IMR-90 (cell line): ENCODE data around the gene HTT. TPM values are rescaled to one million over a fixed set of nuclear protein-coding genes. Genes with fewer than 3 reads are reported as not detected.

ENCODE experiments used
- ATAC-seq: fragments of 200-7000 bp; cut with Tn5 transposase; 2 replicates; pipeline ENCODE4 v1.9.1; 2020; ENCODE audit warnings: low read depth, mild to moderate bottlenecking, moderate library complexity
- BruUV-seq: library from RNA; stranded (reverse); fragments of 400-500 nt; replicated peaks from 2 replicates; lab custom pipeline; 2021; lab: Mats Ljungman, UMichigan
- CTCF ChIA-PET: fragments of 300-600 bp; formaldehyde crosslinking; extraction: SDS; loops from one replicate; lab custom pipeline; 2021; ENCODE audit warnings: antibody characterized with exemption; lab: Yijun Ruan, JAX
- POLR2A ChIA-PET: fragments of 300-600 bp; sonication (Branson Sonifier 250); formaldehyde crosslinking; loops from one replicate; lab custom pipeline; 2022; ENCODE audit warnings: antibody characterized with exemption; ENCODE audit not compliant: unreplicated experiment; lab: Charles Lee
- DNase-seq: peaks from one replicate; pipeline ENCODE4 v3.0.0; 2013
- H2AFZ ChIP-seq: replicated peaks from 2 replicates; pipeline ENCODE3; 2013; ENCODE audit warnings: low read length, mild to moderate bottlenecking; ENCODE audit not compliant: poor library complexity
- H2AK5ac ChIP-seq: 2 replicates; pipeline ENCODE4 v1.6.1; 2013; ENCODE audit warnings: low read depth, low read length, inconsistent platforms
- H2AK9ac ChIP-seq: replicated peaks from 2 replicates; pipeline ENCODE3; 2013; ENCODE audit warnings: mild to moderate bottlenecking, low read depth, low read length, moderate library complexity; ENCODE audit not compliant: poor library complexity
- H2BK120ac ChIP-seq: 2 replicates; pipeline ENCODE4 v1.6.1; 2013; ENCODE audit warnings: low read depth, low read length, inconsistent platforms
- H2BK15ac ChIP-seq: 3 replicates; pipeline ENCODE4 v1.6.1; 2013; ENCODE audit warnings: low read depth, low read length, inconsistent platforms
- H2BK20ac ChIP-seq: 2 replicates; pipeline ENCODE4 v1.6.1; 2013; ENCODE audit warnings: low read depth, mild to moderate bottlenecking, inconsistent platforms, low read length, moderate library complexity
- H2BK5ac ChIP-seq: 2 replicates; pipeline ENCODE4 v1.6.1; 2013; ENCODE audit warnings: mild to moderate bottlenecking, low read depth, low read length, inconsistent platforms; ENCODE audit not compliant: poor library complexity, severe bottlenecking
- H3K14ac ChIP-seq: replicated peaks from 2 replicates; pipeline ENCODE4 v1.6.1; 2013; ENCODE audit warnings: low read depth, low read length, inconsistent platforms
- H3K18ac ChIP-seq: 2 replicates; pipeline ENCODE4 v1.6.1; 2013; ENCODE audit warnings: low read depth, low read length, control low read depth
- H3K23ac ChIP-seq: 2 replicates; pipeline ENCODE4 v1.6.1; 2013; ENCODE audit warnings: low read depth, low read length, inconsistent platforms
- H3K27ac ChIP-seq: 2 replicates; pipeline ENCODE4 v1.5.1; 2013; ENCODE audit warnings: mild to moderate bottlenecking, control low read depth, low read length; ENCODE audit not compliant: insufficient read depth
- H3K27me3 ChIP-seq: 2 replicates; pipeline ENCODE4 v1.6.1; 2013; ENCODE audit warnings: low read length; ENCODE audit not compliant: control insufficient read depth, insufficient read depth
- H3K36me3 ChIP-seq: 2 replicates; pipeline ENCODE4 v1.6.1; 2013; ENCODE audit warnings: low read length, mixed read lengths; ENCODE audit not compliant: control insufficient read depth, insufficient read depth
- H3K4ac ChIP-seq: 2 replicates; pipeline ENCODE4 v1.6.1; 2013; ENCODE audit warnings: low read depth, low read length, inconsistent platforms
- H3K4me1 ChIP-seq: 2 replicates; pipeline ENCODE4 v1.6.1; 2013; ENCODE audit warnings: low read length, mixed read lengths; ENCODE audit not compliant: control insufficient read depth, insufficient read depth
- H3K4me2 ChIP-seq: 2 replicates; pipeline ENCODE4 v1.6.1; 2013; ENCODE audit warnings: low read depth, mild to moderate bottlenecking, control low read depth, low read length, moderate library complexity
- H3K4me3 ChIP-seq: 2 replicates; pipeline ENCODE4 v1.5.1; 2013; ENCODE audit warnings: low read depth, mild to moderate bottlenecking, control low read depth, low read length, moderate library complexity; ENCODE audit not compliant: insufficient read depth
- H3K56ac ChIP-seq: 2 replicates; pipeline ENCODE4 v1.6.1; 2013; ENCODE audit warnings: low read length, inconsistent platforms; ENCODE audit not compliant: insufficient read depth; ENCODE audit errors: extremely low read depth
- H3K79me1 ChIP-seq, 2 experiments: 2 replicates each; pipeline ENCODE4 v1.6.1; 2013; ENCODE audit warnings: low read length in 2 of 2, inconsistent platforms in 1 of 2, low read depth in 1 of 2
- H3K9ac ChIP-seq: 2 replicates; pipeline ENCODE4 v1.6.1; 2013; ENCODE audit warnings: low read depth, low read length, control low read depth
- H3K9me1 ChIP-seq: 2 replicates; pipeline ENCODE4 v1.6.1; 2013; ENCODE audit warnings: low read length, inconsistent platforms; ENCODE audit not compliant: insufficient read depth
- H3K9me3 ChIP-seq: 2 replicates; pipeline ENCODE4 v1.6.1; 2013; ENCODE audit warnings: low read length; ENCODE audit not compliant: control insufficient read depth, insufficient read depth
- H4K20me1 ChIP-seq: 2 replicates; pipeline ENCODE4 v1.6.1; 2013; ENCODE audit warnings: low read length, inconsistent platforms; ENCODE audit not compliant: insufficient read depth
- H4K5ac ChIP-seq: 2 replicates; pipeline ENCODE4 v1.6.1; 2013; ENCODE audit warnings: mild to moderate bottlenecking, low read depth, low read length, control low read depth
- H4K8ac ChIP-seq, 2 experiments: 2 replicates each; pipeline ENCODE4 v1.6.1; 2013; ENCODE audit warnings: low read depth in 2 of 2, low read length in 2 of 2, control low read depth in 1 of 2, inconsistent platforms in 1 of 2
- H4K91ac ChIP-seq: 2 replicates; pipeline ENCODE4 v1.6.1; 2013; ENCODE audit warnings: low read depth, low read length, inconsistent platforms; ENCODE audit not compliant: insufficient read depth
- BHLHE40 ChIP-seq: fragments of 150-350 bp; IDR thresholded peaks from 2 replicates; pipeline ENCODE4 v1.6.1; 2016; ENCODE audit warnings: mild to moderate bottlenecking, low read depth, low read length
- CHD1 ChIP-seq: IDR thresholded peaks from 2 replicates; pipeline ENCODE4 v1.6.1; 2012; ENCODE audit warnings: low read depth, low read length, improper control_type of control experiment
- FOS ChIP-seq: fragments of 150-350 bp; IDR thresholded peaks from 2 replicates; pipeline ENCODE4 v1.6.1; 2016; ENCODE audit warnings: low read depth, low read length
- MAFK ChIP-seq: IDR thresholded peaks from 2 replicates; pipeline ENCODE4 v1.6.1; 2012; ENCODE audit warnings: low read depth, low read length, improper control_type of control experiment
- MAZ ChIP-seq: IDR thresholded peaks from 2 replicates; pipeline ENCODE4 v1.6.1; 2012; ENCODE audit warnings: low read depth, mild to moderate bottlenecking, low read length, improper control_type of control experiment, moderate library complexity, borderline replicate concordance
- MXI1 ChIP-seq: IDR thresholded peaks from 2 replicates; pipeline ENCODE4 v1.6.1; 2012; ENCODE audit warnings: low read depth, mild to moderate bottlenecking, low read length, moderate library complexity, borderline replicate concordance
- NFE2L2 ChIP-seq: fragments of 150-350 bp; IDR thresholded peaks from 2 replicates; pipeline ENCODE4 v1.6.1; 2016; ENCODE audit warnings: low read depth, mild to moderate bottlenecking, low read length
- POLR2A ChIP-seq: IDR thresholded peaks from 2 replicates; pipeline ENCODE4 v1.6.1; 2012; ENCODE audit warnings: mild to moderate bottlenecking, low read depth, low read length
- RAD21 ChIP-seq: IDR thresholded peaks from 2 replicates; pipeline ENCODE4 v1.6.1; 2012; ENCODE audit warnings: low read length, improper control_type of control experiment
- RCOR1 ChIP-seq: IDR thresholded peaks from 2 replicates; pipeline ENCODE4 v1.6.1; 2012; ENCODE audit warnings: mild to moderate bottlenecking, low read length, improper control_type of control experiment; ENCODE audit not compliant: insufficient replicate concordance
- RFX5 ChIP-seq: IDR thresholded peaks from 2 replicates; pipeline ENCODE4 v1.8.0; 2012; ENCODE audit warnings: low read depth, mild to moderate bottlenecking, low read length, moderate library complexity
- SMC3 ChIP-seq: fragments of 150-350 bp; IDR thresholded peaks from 2 replicates; pipeline ENCODE4 v1.6.1; 2016; ENCODE audit warnings: low read depth, mild to moderate bottlenecking, antibody characterized with exemption, low read length, moderate library complexity
- WGBS, 2 experiments: methylation state at CpG; one replicate each; pipeline versions ENCODE4 v1.1.5 to v1.1.7; 2013; ENCODE audit warnings: missing lambda C conversion rate in 2 of 2; ENCODE audit not compliant: insufficient read length in 1 of 2; ENCODE audit errors: extremely low coverage in 2 of 2; 5-methylcytosine and 5-hydroxymethylcytosine counted together
- dilution Hi-C: fragments of 300-500 bp; cut with HindIII; formaldehyde crosslinking; loops from one replicate; pipeline ENCODE4 v1.14.3; 2018; ENCODE audit warnings: low sequenced_read_pairs; ENCODE audit not compliant: unreplicated experiment
- in situ Hi-C: fragments of 300-500 bp; cut with MboI; formaldehyde crosslinking; loops from 3 replicates; pipeline ENCODE4 v1.14.3; 2019; ENCODE audit warnings: low sequenced_read_pairs, inconsistent platforms, mixed read lengths
- intact Hi-C: fragments of 100-400 bp; cut with micrococcal nuclease; formaldehyde crosslinking; loops from 2 replicates; pipeline ENCODE4 v1.10.0; 2022
- polyA plus RNA-seq, 3 experiments: library from polyadenylated mRNA; depleted of rRNA; stranded (reverse); fragments of >200 nt; gene quantifications; 2 replicates each; pipeline ENCODE4 v1.2.3, GENCODE V29; 2012; ENCODE audit warnings: low replicate concordance in 1 of 3
- total RNA-seq: library from RNA; depleted of rRNA; stranded (reverse); fragments of >200 nt; gene quantifications from 2 replicates; pipeline ENCODE4 v1.2.3, GENCODE V29; 2012
- TF ChIP-seq, protein P1 (sequence below): fragments of 150-350 bp; IDR thresholded peaks from 2 replicates; pipeline ENCODE4 v1.6.1; 2016; ENCODE audit warnings: low read depth, mild to moderate bottlenecking, low read length, moderate library complexity, borderline replicate concordance
- TF ChIP-seq, protein P2 (sequence below): conservative IDR thresholded peaks from 2 replicates; pipeline ENCODE4 v1.5.1; 2012; ENCODE audit warnings: mild to moderate bottlenecking, low read depth, low read length, improper control_type of control experiment
- TF ChIP-seq, protein P3 (sequence below): fragments of 150-350 bp; IDR thresholded peaks from 2 replicates; pipeline ENCODE4 v1.6.1; 2017; ENCODE audit warnings: mild to moderate bottlenecking, antibody characterized with exemption, low read length, low read depth

The HTT gene
- total and polyA plus RNA-seq, 2 of the 4 experiments (the other 2 are of a cell fraction) = 11.6 to 14.3 TPM

DNA sequence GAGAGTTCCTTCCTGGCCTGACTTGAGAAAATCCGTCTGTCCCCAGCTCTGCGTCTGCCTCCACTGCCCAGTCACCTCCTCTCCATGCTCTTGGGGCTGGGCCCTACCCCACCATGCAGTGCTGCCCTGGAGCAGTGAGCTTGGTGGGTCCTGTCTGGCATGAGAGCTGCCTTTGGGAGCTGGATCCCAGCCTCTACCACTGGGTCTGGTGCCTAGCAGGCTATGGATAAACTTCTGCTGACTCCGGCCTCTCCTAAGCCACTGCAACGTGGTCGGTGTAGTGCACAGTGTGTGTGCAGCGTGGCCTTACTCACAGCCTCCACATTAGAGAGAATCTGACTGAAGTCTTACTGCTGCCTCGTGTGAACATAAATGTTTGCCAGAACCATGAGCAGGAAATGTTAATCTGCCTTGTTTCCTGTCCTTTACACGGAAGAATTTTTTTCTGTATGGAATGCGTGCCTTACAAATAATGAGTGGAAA is 47.6 kb downstream of the HTT start:
- Histone ChIP-seq H4K5ac (no peak overlapping the region), H2BK20ac (no peak overlapping the region), H3K4ac (peak overlapping the region; percentile 75), H2AK5ac (peak overlapping the region; percentile 6; the same call in 1 of the 2 replicates), H3K27ac (peak overlapping the region; percentile 49), H2BK120ac (peak overlapping the region; percentile 38; the same call in 1 of the 2 replicates), H2BK15ac (peak overlapping the region; percentile 18; the same call in 1 of the 3 replicates), H3K9me1 (peaks cover 4% of the 10 kb centered on the region), H3K18ac (peak overlapping the region; percentile 8; the same call in 1 of the 2 replicates), H3K56ac (no peak overlapping the region), H3K79me1 (peaks cover 11 to 17% of the 10 kb centered on the region in 2 experiments; a peak in 2 of 4 replicates), H4K91ac (peak overlapping the region; percentile 4), H3K4me2 (no peak overlapping the region), H2AK9ac (peak overlapping the region; percentile 89), H3K4me3 (no peak overlapping the region), H3K9ac (no peak overlapping the region), H4K8ac (peak overlapping the region; percentile 21 to 52; a peak in 3 of 4 replicates), H2AFZ (peak overlapping the region; percentile 85), H4K20me1 (peaks cover 5% of the 10 kb centered on the region; the same call in 1 of the 2 replicates), H3K4me1 (peaks cover 6% of the 10 kb centered on the region), H3K14ac (peak overlapping the region; percentile 77), H2BK5ac (peak overlapping the region; percentile 29), H3K9me3 (no peaks in the 10 kb centered on the region), H3K23ac (peak overlapping the region; percentile 91), H3K27me3 (no peaks in the 10 kb centered on the region), H3K36me3 (peaks cover 18% of the 10 kb centered on the region)
- intact Hi-C loops (loop anchor here (2.0 kb wide), 1 partner anchor 15 kb away; no protein-coding TSS in a partner anchor), dilution Hi-C loops (no loop called here), in situ Hi-C loops (no loop called here)
- POLR2A ChIA-PET = interaction anchor here (0.6 kb wide), 1 partner anchor 171 kb away, joined by 4 read pairs; no protein-coding TSS in a partner anchor
- DNase-seq (peak; percentile 81), ATAC-seq (peak; percentile 70)
- no TSS peak for BruUV-seq
- CTCF ChIA-PET = interaction anchor here (1.0 to 3.2 kb wide), 3 partner anchors 11 to 15 kb away, joined by 3 to 15 read pairs (median 4); no protein-coding TSS in a partner anchor
- no peak for TF ChIP-seq RAD21
- TF ChIP-seq, protein P1, sequence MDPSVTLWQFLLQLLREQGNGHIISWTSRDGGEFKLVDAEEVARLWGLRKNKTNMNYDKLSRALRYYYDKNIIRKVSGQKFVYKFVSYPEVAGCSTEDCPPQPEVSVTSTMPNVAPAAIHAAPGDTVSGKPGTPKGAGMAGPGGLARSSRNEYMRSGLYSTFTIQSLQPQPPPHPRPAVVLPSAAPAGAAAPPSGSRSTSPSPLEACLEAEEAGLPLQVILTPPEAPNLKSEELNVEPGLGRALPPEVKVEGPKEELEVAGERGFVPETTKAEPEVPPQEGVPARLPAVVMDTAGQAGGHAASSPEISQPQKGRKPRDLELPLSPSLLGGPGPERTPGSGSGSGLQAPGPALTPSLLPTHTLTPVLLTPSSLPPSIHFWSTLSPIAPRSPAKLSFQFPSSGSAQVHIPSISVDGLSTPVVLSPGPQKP = no peak
- TF ChIP-seq CHD1 = no peak
- TF ChIP-seq MXI1 = peak; percentile 88
- TF ChIP-seq, protein P2, sequence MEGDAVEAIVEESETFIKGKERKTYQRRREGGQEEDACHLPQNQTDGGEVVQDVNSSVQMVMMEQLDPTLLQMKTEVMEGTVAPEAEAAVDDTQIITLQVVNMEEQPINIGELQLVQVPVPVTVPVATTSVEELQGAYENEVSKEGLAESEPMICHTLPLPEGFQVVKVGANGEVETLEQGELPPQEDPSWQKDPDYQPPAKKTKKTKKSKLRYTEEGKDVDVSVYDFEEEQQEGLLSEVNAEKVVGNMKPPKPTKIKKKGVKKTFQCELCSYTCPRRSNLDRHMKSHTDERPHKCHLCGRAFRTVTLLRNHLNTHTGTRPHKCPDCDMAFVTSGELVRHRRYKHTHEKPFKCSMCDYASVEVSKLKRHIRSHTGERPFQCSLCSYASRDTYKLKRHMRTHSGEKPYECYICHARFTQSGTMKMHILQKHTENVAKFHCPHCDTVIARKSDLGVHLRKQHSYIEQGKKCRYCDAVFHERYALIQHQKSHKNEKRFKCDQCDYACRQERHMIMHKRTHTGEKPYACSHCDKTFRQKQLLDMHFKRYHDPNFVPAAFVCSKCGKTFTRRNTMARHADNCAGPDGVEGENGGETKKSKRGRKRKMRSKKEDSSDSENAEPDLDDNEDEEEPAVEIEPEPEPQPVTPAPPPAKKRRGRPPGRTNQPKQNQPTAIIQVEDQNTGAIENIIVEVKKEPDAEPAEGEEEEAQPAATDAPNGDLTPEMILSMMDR = no peak
- TF ChIP-seq, protein P3, sequence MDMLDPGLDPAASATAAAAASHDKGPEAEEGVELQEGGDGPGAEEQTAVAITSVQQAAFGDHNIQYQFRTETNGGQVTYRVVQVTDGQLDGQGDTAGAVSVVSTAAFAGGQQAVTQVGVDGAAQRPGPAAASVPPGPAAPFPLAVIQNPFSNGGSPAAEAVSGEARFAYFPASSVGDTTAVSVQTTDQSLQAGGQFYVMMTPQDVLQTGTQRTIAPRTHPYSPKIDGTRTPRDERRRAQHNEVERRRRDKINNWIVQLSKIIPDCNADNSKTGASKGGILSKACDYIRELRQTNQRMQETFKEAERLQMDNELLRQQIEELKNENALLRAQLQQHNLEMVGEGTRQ = no peak
- no peak for TF ChIP-seq BHLHE40
- TF ChIP-seq MAZ = no peak
- TF ChIP-seq RCOR1 = no peak
- TF ChIP-seq FOS = no peak
- no peak for TF ChIP-seq SMC3
- no peak for TF ChIP-seq RFX5
- TF ChIP-seq POLR2A = no peak
- no peak for TF ChIP-seq NFE2L2
- 0 out of 2 replicates have a peak, but pooled peaks have one; percentile 19 for TF ChIP-seq MAFK
- 17% methylated on average over 3 of the region's 9 CpGs; no CpG with 5 or more reads in 1 of the 2 experiments for WGBS, 2 experiments
